ENCODE results near the gene HCN2.

Gene HCN2

DNA sequence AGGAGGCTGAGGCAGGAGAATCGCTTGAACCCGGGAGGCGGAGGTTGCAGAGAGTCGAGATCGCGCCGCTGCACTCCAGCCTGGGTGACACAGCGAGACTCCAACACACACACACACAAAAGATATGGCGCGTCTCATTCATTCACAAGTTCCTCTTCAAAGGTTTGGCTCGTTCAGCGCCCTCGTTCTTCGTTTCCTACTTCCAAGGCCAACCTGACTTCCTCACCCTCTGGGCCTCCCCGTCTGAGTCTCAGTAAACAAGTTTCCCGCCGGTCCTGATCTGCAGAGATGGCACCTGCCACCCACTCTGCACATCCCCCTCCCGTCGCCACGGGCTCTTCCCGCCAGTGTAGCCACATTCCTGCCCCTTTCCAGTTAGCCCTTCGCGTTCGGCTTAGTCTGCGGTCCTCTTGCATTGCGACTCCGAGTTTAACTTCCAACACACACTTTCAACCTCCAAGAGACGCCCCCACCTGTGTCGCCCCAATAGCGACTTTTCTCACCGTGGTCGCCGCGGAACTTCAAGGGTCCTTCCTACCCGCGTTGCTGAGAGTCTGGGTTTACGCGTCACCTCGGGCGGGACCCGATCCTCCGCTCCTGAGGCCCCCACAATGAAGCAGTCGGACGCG lies 18.6 kb upstream of the HCN2 start:
- in situ Hi-C loops (cut with MboI; ENCODE audit: low sequenced_read_pairs) = no loop called here

GRCh38 chr19:571566-571974 lies 18.1 kb upstream of the HCN2 start:
- in situ Hi-C loops (cut with MboI; ENCODE audit: low sequenced_read_pairs) = no loop called here

DNA sequence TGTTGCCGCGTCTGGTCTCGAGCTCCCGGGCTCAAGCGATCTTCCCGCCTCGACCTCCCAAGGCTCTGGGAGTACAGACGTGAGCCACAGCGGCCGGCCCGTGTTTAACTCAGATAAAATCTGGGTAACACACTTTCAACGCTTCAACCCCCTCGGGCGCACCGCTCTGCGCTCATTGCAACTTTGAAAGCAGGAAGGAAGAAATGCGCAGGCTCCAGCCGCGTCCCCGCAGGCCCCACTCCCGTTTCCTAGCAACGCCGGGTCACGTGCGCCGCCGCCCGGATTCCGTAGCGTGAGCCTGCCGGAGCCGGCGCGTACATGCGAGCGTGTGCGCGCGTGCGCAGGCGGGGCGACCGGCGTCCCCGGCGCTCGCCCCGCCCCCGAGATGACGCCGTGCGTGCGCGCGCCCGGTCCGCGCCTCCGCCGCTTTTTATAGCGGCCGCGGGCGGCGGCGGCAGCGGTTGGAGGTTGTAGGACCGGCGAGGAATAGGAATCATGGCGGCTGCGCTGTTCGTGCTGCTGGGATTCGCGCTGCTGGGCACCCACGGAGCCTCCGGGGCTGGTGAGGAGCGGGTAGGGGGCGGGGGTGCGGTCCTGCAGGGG lies 17.4 kb upstream of the HCN2 start, which contains the start of gene BSG:
TSS of gene BSG (plus strand) at position 457 of the 603 bp plus-strand sequence. CDS start at position 496, 39 bp downstream.
- in situ Hi-C loops (cut with MboI; ENCODE audit: low sequenced_read_pairs) = no loop called here

DNA sequence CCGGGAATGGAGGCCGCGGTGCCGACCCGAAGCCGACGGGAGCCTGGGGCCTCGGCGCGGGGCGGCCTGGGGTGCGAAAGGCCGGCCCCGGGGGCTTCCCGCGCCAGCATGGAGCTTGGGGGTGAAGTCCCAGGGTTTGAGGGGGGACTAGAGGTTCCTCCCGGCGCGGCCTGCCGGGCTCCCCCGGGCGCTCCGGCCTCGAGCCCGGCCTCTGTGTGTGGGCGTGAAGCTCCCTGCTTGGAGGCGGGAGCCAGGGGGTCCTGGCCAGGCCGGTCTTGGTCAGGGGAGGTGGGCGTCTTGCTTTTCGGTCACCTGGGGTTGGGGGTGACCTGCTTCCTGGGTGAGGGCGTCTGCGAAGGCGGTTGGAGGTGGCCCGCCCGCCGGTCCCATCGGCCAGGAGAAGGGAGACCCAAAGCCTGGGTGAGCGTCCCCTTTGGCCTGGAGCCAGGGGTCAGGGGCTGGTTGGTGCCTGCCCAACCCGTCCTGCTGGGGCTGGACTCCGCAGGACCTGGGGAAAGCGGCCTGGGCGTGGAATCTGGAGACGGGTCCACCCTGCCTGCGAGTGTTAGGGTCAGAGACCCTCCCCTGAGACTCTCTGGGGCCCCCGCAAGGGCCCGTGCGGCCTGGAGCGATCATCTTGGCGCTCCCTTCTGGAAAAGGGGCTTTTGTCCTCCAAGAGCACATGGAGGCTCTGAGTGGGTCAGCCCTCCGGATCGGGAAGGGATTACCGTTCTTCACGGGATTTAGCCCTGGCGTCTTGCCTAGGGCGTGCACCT lies 16.8 kb upstream of the HCN2 start:
- in situ Hi-C loops (cut with MboI; ENCODE audit: low sequenced_read_pairs) = no loop called here

- in situ Hi-C loops (cut with MboI; ENCODE audit: low sequenced_read_pairs) = no loop called here
Observed at GRCh38 chr19:573519-573825, 16.2 kb upstream of the HCN2 start.

DNA sequence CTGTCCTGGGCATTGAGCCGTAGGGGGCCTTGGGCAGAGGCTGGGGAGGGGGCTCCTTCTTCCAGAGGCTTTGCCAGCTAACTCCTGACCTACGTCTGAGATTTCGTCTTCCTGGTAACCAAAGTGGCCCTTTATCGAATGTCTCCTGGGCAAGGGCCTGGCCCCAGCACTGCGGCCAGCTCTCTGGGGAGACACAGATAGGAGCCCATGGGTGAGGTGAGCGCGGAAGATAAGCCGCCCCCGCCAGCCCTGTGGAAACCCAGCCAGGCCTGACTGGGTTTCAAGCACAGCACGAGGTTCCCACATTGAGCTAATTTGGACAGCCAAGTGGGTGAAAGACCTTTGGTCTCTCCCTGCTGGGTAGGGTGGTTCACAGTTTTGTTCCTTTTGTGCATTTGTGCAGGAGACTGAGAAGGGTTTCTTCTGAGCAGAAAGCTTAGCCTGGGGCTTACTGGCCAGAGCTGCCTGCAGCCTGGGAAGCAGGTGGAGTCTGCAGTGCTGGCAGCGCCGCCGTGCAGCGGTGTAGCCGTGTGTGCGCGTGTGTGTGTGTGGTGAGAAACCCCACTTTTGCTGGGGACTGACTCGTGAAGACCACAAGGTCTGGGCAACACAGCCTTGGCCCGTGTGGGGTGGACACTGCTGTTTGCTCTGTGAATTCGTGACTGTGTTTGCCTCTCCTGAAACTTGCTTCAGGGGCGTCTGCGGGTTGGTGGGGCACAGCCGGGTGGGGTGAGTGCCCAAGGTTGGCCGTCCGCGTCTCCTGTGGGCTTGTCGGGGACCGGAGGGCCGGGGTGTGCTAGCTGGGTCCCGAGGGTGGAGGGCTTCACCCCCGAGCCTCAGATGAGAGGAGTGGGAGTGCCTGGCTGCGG lies 14.8 kb upstream of the HCN2 start:
- in situ Hi-C loops (cut with MboI; ENCODE audit: low sequenced_read_pairs) = no loop called here

- in situ Hi-C loops (cut with MboI; ENCODE audit: low sequenced_read_pairs) = no loop called here
Observed at GRCh38 chr19:575527-576506, 13.9 kb upstream of the HCN2 start.

DNA sequence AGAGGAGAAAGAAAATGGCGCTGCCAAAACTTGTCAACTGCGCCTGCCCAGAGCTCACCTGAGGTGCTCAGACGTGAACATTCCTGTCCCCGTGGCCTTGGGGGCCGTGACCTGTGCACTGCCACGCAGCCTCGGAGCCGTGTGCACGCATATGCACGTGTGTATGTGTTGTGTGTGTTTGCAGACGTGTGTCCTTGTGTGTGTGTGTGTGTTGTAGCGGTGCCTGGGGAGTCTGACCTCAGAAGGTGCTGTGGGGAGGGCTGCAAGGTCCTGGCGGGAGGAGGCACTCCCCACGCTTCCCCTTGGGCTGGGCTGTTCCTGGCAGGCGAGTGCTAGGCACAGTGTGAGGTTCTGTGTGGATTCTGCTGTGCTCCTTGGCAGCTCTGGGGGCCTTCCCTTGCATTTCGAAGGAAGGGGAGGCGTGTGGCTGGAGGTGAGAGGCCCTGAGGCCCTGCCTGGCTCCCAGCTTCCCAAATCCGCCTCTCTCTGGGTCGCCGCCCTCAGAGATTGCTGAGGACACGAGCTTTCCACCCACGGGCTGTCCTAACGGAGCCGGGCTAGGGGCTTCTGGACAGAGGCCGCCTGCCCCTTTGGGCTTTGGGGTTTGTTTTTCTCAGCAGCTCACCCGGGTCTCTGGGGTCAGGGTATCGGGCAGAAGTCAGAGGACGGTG lies 12.8 kb upstream of the HCN2 start:
- in situ Hi-C loops (cut with MboI; ENCODE audit: low sequenced_read_pairs) = no loop called here

DNA sequence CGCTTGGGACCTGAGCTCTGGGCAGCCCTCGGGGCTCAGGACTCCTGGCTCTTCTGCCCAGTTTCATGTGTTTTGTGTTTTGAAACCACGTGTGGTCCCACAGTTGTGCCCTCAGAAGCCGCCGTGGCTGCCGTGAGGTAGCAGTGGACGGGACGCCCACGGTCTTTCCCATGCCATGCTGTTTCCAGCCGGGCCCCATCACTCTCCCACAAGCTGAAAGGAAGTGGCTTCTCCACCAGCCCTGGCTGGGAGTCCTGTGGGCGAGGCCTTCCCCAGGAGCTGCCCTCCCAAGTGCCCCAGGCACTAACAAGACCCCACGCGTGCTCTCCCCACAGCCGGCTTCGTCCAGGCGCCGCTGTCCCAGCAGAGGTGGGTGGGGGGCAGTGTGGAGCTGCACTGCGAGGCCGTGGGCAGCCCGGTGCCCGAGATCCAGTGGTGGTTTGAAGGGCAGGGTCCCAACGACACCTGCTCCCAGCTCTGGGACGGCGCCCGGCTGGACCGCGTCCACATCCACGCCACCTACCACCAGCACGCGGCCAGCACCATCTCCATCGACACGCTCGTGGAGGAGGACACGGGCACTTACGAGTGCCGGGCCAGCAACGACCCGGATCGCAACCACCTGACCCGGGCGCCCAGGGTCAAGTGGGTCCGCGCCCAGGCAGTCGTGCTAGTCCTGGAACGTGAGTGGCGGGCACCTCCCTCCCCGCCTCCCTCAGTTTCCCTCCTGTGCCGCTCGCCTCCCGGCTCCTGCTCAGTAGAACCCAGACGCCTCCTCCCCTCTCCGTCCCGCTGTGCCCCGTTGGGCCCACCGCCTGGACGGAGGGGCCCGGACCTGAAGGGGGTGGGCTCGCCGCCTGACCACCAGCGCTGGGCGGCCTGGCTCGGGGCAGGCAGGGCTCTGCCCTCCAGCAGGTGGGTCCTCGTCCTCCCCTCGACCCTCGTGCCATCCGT lies 12.0 kb upstream of the HCN2 start:
- in situ Hi-C loops (cut with MboI; ENCODE audit: low sequenced_read_pairs) = no loop called here

DNA sequence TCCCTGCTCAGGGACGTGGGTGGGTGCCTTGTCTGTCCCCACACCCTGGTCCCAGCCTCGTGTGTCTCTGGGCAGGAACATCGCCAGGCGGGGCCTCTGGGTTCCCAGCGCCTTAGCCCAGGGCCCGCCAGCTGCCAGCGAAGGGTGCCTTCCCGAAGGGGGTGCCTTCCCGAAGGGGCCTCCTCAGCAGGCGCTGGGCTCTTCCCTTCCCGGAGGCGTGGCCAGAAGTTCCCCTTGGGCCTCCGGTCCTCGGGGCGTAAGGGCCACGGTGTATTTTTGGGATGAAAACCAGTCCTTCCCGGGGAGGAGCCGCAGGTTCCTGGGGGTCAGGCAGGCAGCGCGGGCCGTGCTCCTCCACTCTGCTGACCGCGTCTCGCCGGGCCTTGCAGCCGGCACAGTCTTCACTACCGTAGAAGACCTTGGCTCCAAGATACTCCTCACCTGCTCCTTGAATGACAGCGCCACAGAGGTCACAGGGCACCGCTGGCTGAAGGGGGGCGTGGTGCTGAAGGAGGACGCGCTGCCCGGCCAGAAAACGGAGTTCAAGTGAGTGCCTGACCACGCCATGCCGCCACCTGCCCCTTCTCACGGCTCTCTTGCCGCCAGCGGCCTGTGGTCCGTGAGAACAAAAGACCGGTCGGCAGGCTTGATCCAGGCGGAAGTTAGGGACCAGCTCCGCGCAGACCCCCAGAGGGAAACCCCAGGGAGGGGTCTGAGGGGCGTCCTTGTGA lies 10.4 kb upstream of the HCN2 start:
- in situ Hi-C loops (cut with MboI; ENCODE audit: low sequenced_read_pairs) = no loop called here

DNA sequence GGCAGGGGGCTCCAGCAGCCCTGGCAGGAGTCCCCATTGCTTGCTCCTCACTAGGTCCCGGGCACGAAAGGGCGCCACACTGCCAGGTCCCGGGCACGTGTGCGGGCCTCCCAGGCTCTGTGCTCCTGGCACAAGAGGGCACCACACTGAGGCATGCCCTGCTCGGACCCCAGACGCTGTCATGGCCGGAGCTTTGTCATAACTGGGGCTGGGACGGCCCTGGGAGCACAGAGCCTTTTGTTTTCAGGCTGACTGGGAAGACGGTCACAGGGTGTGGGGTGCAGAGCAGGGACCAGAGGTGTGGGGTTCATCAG lies 9.9 kb upstream of the HCN2 start:
- in situ Hi-C loops (cut with MboI; ENCODE audit: low sequenced_read_pairs) = no loop called here

DNA sequence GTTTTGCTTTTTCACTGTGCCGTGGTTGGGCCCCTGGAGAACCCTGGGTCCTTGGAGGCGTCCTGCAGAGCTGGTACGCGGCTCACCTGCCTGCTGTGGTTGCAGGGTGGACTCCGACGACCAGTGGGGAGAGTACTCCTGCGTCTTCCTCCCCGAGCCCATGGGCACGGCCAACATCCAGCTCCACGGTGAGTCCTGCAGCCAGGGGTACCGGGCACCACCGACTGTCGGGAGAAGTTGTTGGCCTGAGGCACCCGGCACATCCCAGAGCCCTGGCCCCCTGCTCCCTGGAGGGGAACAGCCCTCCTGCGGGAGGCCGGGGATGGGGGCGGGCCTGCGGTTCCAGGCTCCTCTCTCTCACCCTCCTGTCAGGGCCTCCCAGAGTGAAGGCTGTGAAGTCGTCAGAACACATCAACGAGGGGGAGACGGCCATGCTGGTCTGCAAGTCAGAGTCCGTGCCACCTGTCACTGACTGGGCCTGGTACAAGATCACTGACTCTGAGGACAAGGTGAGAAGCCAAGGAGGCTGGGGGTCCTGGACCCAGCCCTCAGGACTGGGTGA lies 9.3 kb upstream of the HCN2 start:
- in situ Hi-C loops (cut with MboI; ENCODE audit: low sequenced_read_pairs) = no loop called here

DNA sequence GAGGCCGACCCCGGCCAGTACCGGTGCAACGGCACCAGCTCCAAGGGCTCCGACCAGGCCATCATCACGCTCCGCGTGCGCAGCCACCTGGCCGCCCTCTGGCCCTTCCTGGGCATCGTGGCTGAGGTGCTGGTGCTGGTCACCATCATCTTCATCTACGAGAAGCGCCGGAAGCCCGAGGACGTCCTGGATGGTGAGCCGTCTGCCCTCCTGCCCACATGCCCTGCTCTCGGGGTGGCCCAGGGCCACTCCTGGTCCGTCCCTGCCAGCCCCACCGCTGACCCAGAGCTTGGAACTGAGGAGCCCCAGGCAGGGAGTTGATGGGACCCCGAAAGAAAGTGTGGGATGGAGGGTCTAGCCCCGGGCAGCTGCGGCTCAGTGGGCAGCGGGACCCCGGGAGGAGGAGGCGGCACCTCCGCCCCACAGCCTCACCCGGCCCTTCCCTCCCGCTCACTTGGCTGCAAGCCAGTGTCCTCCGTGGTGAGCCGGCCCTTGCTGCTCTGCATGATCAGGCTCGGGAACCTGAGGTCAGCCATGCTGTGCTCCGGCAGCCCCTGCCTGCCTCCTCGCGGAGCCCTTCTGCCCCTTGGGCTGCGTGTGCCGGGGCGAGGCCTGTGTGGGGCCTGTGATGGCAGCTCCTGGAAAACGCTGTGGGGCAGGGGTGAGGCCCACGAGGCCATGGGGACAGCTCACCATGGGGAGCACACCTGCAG lies 8.1 kb upstream of the HCN2 start:
- in situ Hi-C loops (cut with MboI; ENCODE audit: low sequenced_read_pairs) = no loop called here

DNA sequence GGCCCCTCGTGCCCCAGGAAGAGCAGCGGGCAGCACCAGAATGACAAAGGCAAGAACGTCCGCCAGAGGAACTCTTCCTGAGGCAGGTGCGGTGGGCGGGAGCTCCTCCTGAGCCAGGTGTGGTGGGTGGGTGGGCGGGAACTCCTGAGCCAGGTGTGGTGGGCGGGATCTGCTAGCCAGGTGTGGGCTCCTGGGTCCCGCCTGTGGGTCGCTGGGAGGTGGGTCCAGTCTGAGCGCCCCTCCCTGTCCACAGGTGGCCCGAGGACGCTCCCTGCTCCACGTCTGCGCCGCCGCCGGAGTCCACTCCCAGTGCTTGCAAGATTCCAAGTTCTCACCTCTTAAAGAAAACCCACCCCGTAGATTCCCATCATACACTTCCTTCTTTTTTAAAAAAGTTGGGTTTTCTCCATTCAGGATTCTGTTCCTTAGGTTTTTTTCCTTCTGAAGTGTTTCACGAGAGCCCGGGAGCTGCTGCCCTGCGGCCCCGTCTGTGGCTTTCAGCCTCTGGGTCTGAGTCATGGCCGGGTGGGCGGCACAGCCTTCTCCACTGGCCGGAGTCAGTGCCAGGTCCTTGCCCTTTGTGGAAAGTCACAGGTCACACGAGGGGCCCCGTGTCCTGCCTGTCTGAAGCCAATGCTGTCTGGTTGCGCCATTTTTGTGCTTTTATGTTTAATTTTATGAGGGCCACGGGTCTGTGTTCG lies 7.0 kb upstream of the HCN2 start:
- in situ Hi-C loops (cut with MboI; ENCODE audit: low sequenced_read_pairs) = no loop called here

GRCh38 chr19:583198-583967 lies 6.3 kb upstream of the HCN2 start:
- in situ Hi-C loops (cut with MboI; ENCODE audit: low sequenced_read_pairs) = no loop called here

DNA sequence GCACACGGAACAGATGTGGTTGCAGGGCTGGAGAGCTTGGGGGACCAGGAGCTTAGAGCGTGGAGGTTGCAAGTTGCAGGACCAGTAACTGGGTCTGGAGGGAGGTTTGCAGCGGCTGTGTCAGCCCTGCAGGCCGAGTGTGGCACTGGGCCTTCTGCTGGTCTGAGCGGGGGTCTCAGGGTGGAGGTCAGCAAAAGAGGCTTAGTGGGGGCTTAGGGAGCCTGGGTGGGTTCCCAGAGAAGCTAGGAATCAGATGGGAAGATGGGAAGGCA lies 5.8 kb upstream of the HCN2 start:
- in situ Hi-C loops (cut with MboI; ENCODE audit: low sequenced_read_pairs) = no loop called here

Measured in HL-60/S4 (cell line).